ENCODE results near the gene AXIN1. TPM values are rescaled to one million over a fixed set of nuclear protein-coding genes. Genes with fewer than 3 reads are reported as not detected.
"Not testable (repeated sequence)": the region's sequence is repeated elsewhere in the genome, so short reads cannot be mapped to it uniquely, and the experiment has no call there.

The AXIN1 gene
- total RNA-seq, 1 experiment from 2014 or later, result 50.3 TPM

DNA sequence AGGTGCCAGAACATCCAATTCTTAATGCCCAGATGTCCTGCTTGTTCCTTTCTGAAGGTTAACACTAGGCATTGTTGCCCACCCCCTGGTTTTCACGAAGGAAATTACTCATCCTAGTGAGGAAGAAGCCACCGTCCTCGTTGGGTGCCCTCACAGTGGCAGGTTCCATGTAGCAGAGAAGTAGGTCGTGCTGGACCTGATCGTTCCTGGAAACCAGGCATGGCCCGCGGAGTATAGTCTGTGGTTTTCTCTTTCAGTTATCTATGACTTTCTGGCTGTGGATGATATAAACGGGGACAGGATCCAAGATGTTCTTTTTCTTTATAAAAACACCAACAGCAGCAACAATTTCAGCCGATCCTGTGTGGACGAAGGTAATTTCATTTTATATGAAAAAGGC lies 93.3 kb downstream of the AXIN1 start (continued):
- TF ChIP-seq, protein P1, sequence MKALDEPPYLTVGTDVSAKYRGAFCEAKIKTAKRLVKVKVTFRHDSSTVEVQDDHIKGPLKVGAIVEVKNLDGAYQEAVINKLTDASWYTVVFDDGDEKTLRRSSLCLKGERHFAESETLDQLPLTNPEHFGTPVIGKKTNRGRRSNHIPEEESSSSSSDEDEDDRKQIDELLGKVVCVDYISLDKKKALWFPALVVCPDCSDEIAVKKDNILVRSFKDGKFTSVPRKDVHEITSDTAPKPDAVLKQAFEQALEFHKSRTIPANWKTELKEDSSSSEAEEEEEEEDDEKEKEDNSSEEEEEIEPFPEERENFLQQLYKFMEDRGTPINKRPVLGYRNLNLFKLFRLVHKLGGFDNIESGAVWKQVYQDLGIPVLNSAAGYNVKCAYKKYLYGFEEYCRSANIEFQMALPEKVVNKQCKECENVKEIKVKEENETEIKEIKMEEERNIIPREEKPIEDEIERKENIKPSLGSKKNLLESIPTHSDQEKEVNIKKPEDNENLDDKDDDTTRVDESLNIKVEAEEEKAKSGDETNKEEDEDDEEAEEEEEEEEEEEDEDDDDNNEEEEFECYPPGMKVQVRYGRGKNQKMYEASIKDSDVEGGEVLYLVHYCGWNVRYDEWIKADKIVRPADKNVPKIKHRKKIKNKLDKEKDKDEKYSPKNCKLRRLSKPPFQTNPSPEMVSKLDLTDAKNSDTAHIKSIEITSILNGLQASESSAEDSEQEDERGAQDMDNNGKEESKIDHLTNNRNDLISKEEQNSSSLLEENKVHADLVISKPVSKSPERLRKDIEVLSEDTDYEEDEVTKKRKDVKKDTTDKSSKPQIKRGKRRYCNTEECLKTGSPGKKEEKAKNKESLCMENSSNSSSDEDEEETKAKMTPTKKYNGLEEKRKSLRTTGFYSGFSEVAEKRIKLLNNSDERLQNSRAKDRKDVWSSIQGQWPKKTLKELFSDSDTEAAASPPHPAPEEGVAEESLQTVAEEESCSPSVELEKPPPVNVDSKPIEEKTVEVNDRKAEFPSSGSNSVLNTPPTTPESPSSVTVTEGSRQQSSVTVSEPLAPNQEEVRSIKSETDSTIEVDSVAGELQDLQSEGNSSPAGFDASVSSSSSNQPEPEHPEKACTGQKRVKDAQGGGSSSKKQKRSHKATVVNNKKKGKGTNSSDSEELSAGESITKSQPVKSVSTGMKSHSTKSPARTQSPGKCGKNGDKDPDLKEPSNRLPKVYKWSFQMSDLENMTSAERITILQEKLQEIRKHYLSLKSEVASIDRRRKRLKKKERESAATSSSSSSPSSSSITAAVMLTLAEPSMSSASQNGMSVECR (CRISPR knock-in tag; IDR thresholded peaks at IDR 0.05; ENCODE audit: borderline replicate concordance), result no peak
- TF ChIP-seq NR1H2 (CRISPR knock-in tag; IDR thresholded peaks at IDR 0.05), result no peak

DNA sequence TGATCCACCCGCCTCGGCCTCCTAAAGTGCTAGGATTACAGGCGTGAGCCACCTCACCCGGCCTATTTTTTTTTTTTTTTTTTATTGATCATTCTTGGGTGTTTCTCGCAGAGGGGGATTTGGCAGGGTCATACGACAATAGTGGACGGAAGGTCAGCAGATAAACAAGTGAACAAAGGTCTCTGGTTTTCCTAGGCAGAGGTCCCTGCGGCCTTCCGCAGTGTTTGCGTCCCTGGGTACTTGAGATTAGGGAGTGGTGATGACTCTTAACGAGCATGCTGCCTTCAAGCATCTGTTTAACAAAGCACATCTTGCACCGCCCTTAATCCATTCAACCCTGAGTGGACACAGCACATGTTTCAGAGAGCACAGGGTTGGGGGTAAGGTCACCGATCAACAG lies 94.4 kb downstream of the AXIN1 start:
- H3K27ac Mint-ChIP-seq; H3K4me3 Mint-ChIP-seq; POLR2A ChIA-PET; H3K9me3 Mint-ChIP-seq; DNase-seq (ENCODE audit: low spot score); H3K27me3 Mint-ChIP-seq (ENCODE audit: low read depth); H3K4me1 Mint-ChIP-seq; CTCF ChIA-PET; ATAC-seq: not testable (repeated sequence)
- peaks cover 29% of the 10 kb centered on the region for H3K36me3 Mint-ChIP-seq

DNA sequence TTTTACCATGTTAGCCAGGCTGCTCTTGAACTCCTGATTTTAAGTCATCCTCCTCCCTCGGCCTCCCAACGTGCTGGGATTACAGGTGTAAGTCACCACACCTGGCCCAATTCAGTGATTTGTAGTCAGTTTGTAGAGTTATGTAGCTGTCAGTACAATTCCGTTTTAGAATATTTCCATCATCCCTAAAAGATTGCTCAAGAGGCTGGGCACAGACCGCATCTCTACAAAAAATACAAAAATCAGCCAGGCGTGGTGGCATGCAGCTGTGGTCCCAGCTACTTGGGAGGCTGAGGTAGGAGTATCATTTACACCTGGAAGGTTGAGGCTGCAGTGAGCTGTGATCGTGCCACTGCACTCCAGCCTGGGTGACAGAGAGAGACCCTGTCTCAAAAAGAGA lies 97.3 kb downstream of the AXIN1 start:
- ChIA-PET POLR2A (no interaction called here), CTCF (no interaction called here)
- H3K9me3 Mint-ChIP-seq, result no peaks in the 10 kb centered on the region
- no peak overlapping the region for H3K4me3 Mint-ChIP-seq
- no peak overlapping the region for H3K27ac Mint-ChIP-seq
- no peak for ATAC-seq
- TF ChIP-seq MYBL2 (CRISPR knock-in tag; IDR thresholded peaks at IDR 0.05) (no peak), TEAD4 (CRISPR knock-in tag; IDR thresholded peaks at IDR 0.05) (no peak), FOXK1 (CRISPR knock-in tag; IDR thresholded peaks at IDR 0.05) (no peak), ZNF232 (CRISPR knock-in tag; IDR thresholded peaks at IDR 0.05) (no peak), GABPB1 (CRISPR knock-in tag; IDR thresholded peaks at IDR 0.05) (no peak)
- TF ChIP-seq, protein P2, sequence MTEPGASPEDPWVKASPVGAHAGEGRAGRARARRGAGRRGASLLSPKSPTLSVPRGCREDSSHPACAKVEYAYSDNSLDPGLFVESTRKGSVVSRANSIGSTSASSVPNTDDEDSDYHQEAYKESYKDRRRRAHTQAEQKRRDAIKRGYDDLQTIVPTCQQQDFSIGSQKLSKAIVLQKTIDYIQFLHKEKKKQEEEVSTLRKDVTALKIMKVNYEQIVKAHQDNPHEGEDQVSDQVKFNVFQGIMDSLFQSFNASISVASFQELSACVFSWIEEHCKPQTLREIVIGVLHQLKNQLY (CRISPR knock-in tag; IDR thresholded peaks at IDR 0.05), result no peak
- H3K4me1 Mint-ChIP-seq, result no peaks in the 10 kb centered on the region
- DNase-seq (ENCODE audit: low spot score), result no peak
- H3K27me3 Mint-ChIP-seq (ENCODE audit: low read depth), result no peaks in the 10 kb centered on the region
- peaks cover 33% of the 10 kb centered on the region for H3K36me3 Mint-ChIP-seq

DNA sequence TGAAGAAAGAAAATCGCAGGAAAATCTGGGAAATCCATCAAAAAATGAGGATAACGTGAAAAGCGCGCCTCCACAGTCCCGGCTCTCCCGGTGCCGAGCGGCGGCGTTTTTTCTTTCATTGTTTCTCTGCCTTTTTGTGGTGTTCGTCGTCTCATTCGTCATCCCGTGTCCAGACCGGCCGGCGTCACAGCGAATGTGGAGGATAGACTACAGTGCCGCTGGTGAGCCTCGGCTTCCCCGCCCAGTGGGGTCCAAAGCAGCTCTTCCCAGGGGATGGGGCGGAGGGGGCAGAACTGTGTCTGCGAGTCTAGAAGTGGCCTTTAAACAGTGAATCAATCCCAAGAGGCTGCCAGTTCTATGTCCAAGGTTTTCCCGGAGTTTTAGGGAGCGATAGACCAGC lies 98.1 kb downstream of the AXIN1 start:
- Mint-ChIP-seq H3K4me3 (no peak overlapping the region), H3K36me3 (peaks cover 33% of the 10 kb centered on the region), H3K27me3 (ENCODE audit: low read depth) (no peaks in the 10 kb centered on the region), H3K27ac (no peak overlapping the region), H3K4me1 (no peaks in the 10 kb centered on the region), H3K9me3 (no peaks in the 10 kb centered on the region)
- TF ChIP-seq FOXK1 (CRISPR knock-in tag; IDR thresholded peaks at IDR 0.05) (no peak), KAT7 (CRISPR knock-in tag; IDR thresholded peaks at IDR 0.05; ENCODE audit: borderline replicate concordance) (no peak), JUN (CRISPR knock-in tag; IDR thresholded peaks at IDR 0.05) (no peak), ZNF396 (CRISPR knock-in tag; IDR thresholded peaks at IDR 0.05; ENCODE audit: borderline replicate concordance) (no peak), ZNF232 (CRISPR knock-in tag; IDR thresholded peaks at IDR 0.05) (no peak), NR2C2 (CRISPR knock-in tag; IDR thresholded peaks at IDR 0.05) (no peak), ZNF671 (CRISPR knock-in tag; IDR thresholded peaks at IDR 0.05) (no peak), NFE2L1 (CRISPR knock-in tag; IDR thresholded peaks at IDR 0.05) (no peak), ZNF416 (CRISPR knock-in tag; IDR thresholded peaks at IDR 0.05) (no peak), ETV6 (CRISPR knock-in tag; IDR thresholded peaks at IDR 0.05) (no peak), ZNF121 (CRISPR knock-in tag; IDR thresholded peaks at IDR 0.05) (no peak), TP53 (CRISPR knock-in tag; IDR thresholded peaks at IDR 0.05) (no peak), GRHL2 (CRISPR knock-in tag; IDR thresholded peaks at IDR 0.05; ENCODE audit: insufficient replicate concordance, severe bottlenecking) (no peak), NFATC4 (CRISPR knock-in tag; IDR thresholded peaks at IDR 0.05) (no peak), RORB (CRISPR knock-in tag; IDR thresholded peaks at IDR 0.05) (no peak)
- TF ChIP-seq, protein P3, sequence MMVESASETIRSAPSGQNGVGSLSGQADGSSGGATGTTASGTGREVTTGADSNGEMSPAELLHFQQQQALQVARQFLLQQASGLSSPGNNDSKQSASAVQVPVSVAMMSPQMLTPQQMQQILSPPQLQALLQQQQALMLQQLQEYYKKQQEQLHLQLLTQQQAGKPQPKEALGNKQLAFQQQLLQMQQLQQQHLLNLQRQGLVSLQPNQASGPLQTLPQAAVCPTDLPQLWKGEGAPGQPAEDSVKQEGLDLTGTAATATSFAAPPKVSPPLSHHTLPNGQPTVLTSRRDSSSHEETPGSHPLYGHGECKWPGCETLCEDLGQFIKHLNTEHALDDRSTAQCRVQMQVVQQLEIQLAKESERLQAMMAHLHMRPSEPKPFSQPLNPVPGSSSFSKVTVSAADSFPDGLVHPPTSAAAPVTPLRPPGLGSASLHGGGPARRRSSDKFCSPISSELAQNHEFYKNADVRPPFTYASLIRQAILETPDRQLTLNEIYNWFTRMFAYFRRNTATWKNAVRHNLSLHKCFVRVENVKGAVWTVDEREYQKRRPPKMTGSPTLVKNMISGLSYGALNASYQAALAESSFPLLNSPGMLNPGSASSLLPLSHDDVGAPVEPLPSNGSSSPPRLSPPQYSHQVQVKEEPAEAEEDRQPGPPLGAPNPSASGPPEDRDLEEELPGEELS (CRISPR knock-in tag; IDR thresholded peaks at IDR 0.05), result no peak
- TF ChIP-seq, protein P4, sequence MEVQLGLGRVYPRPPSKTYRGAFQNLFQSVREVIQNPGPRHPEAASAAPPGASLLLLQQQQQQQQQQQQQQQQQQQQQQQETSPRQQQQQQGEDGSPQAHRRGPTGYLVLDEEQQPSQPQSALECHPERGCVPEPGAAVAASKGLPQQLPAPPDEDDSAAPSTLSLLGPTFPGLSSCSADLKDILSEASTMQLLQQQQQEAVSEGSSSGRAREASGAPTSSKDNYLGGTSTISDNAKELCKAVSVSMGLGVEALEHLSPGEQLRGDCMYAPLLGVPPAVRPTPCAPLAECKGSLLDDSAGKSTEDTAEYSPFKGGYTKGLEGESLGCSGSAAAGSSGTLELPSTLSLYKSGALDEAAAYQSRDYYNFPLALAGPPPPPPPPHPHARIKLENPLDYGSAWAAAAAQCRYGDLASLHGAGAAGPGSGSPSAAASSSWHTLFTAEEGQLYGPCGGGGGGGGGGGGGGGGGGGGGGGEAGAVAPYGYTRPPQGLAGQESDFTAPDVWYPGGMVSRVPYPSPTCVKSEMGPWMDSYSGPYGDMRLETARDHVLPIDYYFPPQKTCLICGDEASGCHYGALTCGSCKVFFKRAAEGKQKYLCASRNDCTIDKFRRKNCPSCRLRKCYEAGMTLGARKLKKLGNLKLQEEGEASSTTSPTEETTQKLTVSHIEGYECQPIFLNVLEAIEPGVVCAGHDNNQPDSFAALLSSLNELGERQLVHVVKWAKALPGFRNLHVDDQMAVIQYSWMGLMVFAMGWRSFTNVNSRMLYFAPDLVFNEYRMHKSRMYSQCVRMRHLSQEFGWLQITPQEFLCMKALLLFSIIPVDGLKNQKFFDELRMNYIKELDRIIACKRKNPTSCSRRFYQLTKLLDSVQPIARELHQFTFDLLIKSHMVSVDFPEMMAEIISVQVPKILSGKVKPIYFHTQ (CRISPR knock-in tag; IDR thresholded peaks at IDR 0.05), result no peak
- ChIA-PET CTCF (no interaction called here), POLR2A (no interaction called here)
- no peak for DNase-seq (ENCODE audit: low spot score)
- no peak for ATAC-seq

All from WTC11 (cell line).